HEK293 (cell line): ENCODE data around the gene PLSCR1.

Experiments used
- CTCF ChIA-PET: fragments of 350-600 bp; formaldehyde crosslinking; extraction: SDS; loops from one replicate; lab custom pipeline; 2021; ENCODE audit warnings: antibody characterized with exemption; lab: Yijun Ruan, JAX
- POLR2A ChIA-PET: fragments of 300-600 bp; formaldehyde crosslinking; extraction: SDS; loops from one replicate; lab custom pipeline; 2020; ENCODE audit warnings: antibody characterized with exemption, inconsistent platforms; lab: Yijun Ruan, JAX
- H3K27ac ChIP-seq: fragments of 200-500 bp; sonication (Bioruptor generic); 2 replicates; pipeline ENCODE4 v1.5.1; 2014; ENCODE audit warnings: low read depth, low read length, control low read depth, inconsistent platforms; ENCODE audit errors: extremely low read depth
- H3K36me3 ChIP-seq, 2 experiments: fragments of 200-500 bp in 1 of 2; sonication (Bioruptor generic) in 1 of 2; 1 replicate in 1 of 2; 2 replicates in 1 of 2; pipeline ENCODE4 v1.5.1; 2014 to 2017; ENCODE audit warnings: inconsistent platforms in 2 of 2, low read length in 2 of 2; ENCODE audit not compliant: control insufficient read depth in 2 of 2, insufficient read depth in 1 of 2
- H3K4me1 ChIP-seq: fragments of 200-500 bp; sonication (Bioruptor generic); 2 replicates; pipeline ENCODE4 v1.5.1; 2014; ENCODE audit warnings: mild to moderate bottlenecking, low read length, inconsistent platforms; ENCODE audit not compliant: control insufficient read depth, insufficient read depth
- H3K4me3 ChIP-seq: 2 replicates; pipeline ENCODE4 v1.5.1; 2011; ENCODE audit warnings: low read depth, mild to moderate bottlenecking, control low read depth, low read length, moderate library complexity
- H3K9me3 ChIP-seq: fragments of 200-500 bp; sonication (Bioruptor generic); 2 replicates; pipeline ENCODE4 v1.5.1; 2014; ENCODE audit warnings: low read depth, low read length, inconsistent platforms; ENCODE audit not compliant: control insufficient read depth, insufficient read depth
- MYNN ChIP-seq: fragments of 450-650 bp; formaldehyde crosslinking; IDR thresholded peaks from 2 replicates; pipeline ENCODE4 v1.5.1; 2016; ENCODE audit warnings: missing biosample characterization, missing genetic modification characterization, borderline replicate concordance
- OSR2 ChIP-seq: fragments of 450-650 bp; formaldehyde crosslinking; IDR thresholded peaks from 2 replicates; pipeline ENCODE4 v1.5.1; 2016; ENCODE audit warnings: missing biosample characterization, missing genetic modification characterization
- OVOL3 ChIP-seq: fragments of 450-650 bp; formaldehyde crosslinking; IDR thresholded peaks from 2 replicates; pipeline ENCODE4 v1.5.1; 2016; ENCODE audit warnings: missing biosample characterization, missing genetic modification characterization
- ZBTB21 ChIP-seq: fragments of 450-650 bp; formaldehyde crosslinking; IDR thresholded peaks from 2 replicates; pipeline ENCODE4 v1.5.1; 2017; ENCODE audit warnings: missing biosample characterization, missing genetic modification characterization
- ZBTB6 ChIP-seq: fragments of 450-650 bp; formaldehyde crosslinking; IDR thresholded peaks from 2 replicates; pipeline ENCODE4 v1.5.1; 2017; ENCODE audit warnings: missing biosample characterization, missing genetic modification characterization
- ZFP37 ChIP-seq: fragments of 450-650 bp; formaldehyde crosslinking; IDR thresholded peaks from 2 replicates; pipeline ENCODE4 v1.5.1; 2016; ENCODE audit warnings: missing biosample characterization, missing genetic modification characterization
- ZFP41 ChIP-seq: fragments of 450-650 bp; formaldehyde crosslinking; IDR thresholded peaks from 2 replicates; pipeline ENCODE4 v1.5.1; 2016; ENCODE audit warnings: missing biosample characterization, missing genetic modification characterization, borderline replicate concordance
- ZNF10 ChIP-seq: fragments of 450-650 bp; formaldehyde crosslinking; IDR thresholded peaks from 2 replicates; pipeline ENCODE4 v1.5.1; 2017; ENCODE audit warnings: missing biosample characterization, missing genetic modification characterization
- ZNF140 ChIP-seq: fragments of 450-650 bp; formaldehyde crosslinking; IDR thresholded peaks from 2 replicates; pipeline ENCODE4 v1.5.1; 2016; ENCODE audit warnings: missing biosample characterization, missing genetic modification characterization
- ZNF155 ChIP-seq: fragments of 450-650 bp; formaldehyde crosslinking; IDR thresholded peaks from 2 replicates; pipeline ENCODE4 v1.5.1; 2016; ENCODE audit warnings: missing biosample characterization, missing genetic modification characterization
- ZNF169 ChIP-seq: fragments of 450-650 bp; formaldehyde crosslinking; IDR thresholded peaks from 2 replicates; pipeline ENCODE4 v1.5.1; 2016; ENCODE audit warnings: missing biosample characterization, missing genetic modification characterization
- ZNF202 ChIP-seq: fragments of 450-650 bp; formaldehyde crosslinking; IDR thresholded peaks from 2 replicates; pipeline ENCODE4 v1.5.1; 2016; ENCODE audit warnings: missing biosample characterization, missing genetic modification characterization, borderline replicate concordance
- ZNF23 ChIP-seq: fragments of 450-650 bp; formaldehyde crosslinking; IDR thresholded peaks from 2 replicates; pipeline ENCODE4 v1.5.1; 2016; ENCODE audit warnings: missing biosample characterization, missing genetic modification characterization, borderline replicate concordance
- ZNF26 ChIP-seq: fragments of 450-650 bp; formaldehyde crosslinking; IDR thresholded peaks from 2 replicates; pipeline ENCODE4 v1.5.1; 2016; ENCODE audit warnings: missing biosample characterization, missing genetic modification characterization
- ZNF398 ChIP-seq: fragments of 450-650 bp; formaldehyde crosslinking; IDR thresholded peaks from 2 replicates; pipeline ENCODE4 v1.5.1; 2017; ENCODE audit warnings: missing biosample characterization, missing genetic modification characterization
- ZNF416 ChIP-seq: fragments of 450-650 bp; formaldehyde crosslinking; IDR thresholded peaks from 2 replicates; pipeline ENCODE4 v1.5.1; 2016; ENCODE audit warnings: missing biosample characterization, missing genetic modification characterization
- ZNF501 ChIP-seq: fragments of 450-650 bp; formaldehyde crosslinking; IDR thresholded peaks from 2 replicates; pipeline ENCODE4 v1.5.1; 2016; ENCODE audit warnings: missing biosample characterization, missing genetic modification characterization
- ZNF529 ChIP-seq: fragments of 450-650 bp; formaldehyde crosslinking; IDR thresholded peaks from 2 replicates; pipeline ENCODE4 v1.5.1; 2017; ENCODE audit warnings: missing genetic modification characterization, missing biosample characterization; ENCODE audit not compliant: insufficient replicate concordance
- ZNF561 ChIP-seq: fragments of 450-650 bp; IDR thresholded peaks from 2 replicates; pipeline ENCODE4 v1.5.1; 2018; ENCODE audit warnings: missing biosample characterization, missing genetic modification characterization, borderline replicate concordance
- ZNF600 ChIP-seq: fragments of 450-650 bp; formaldehyde crosslinking; IDR thresholded peaks from 2 replicates; pipeline ENCODE4 v1.5.1; 2016; ENCODE audit warnings: missing biosample characterization, missing genetic modification characterization
- ZNF610 ChIP-seq: fragments of 450-650 bp; formaldehyde crosslinking; IDR thresholded peaks from 2 replicates; pipeline ENCODE4 v1.5.1; 2016; ENCODE audit warnings: missing biosample characterization, missing genetic modification characterization, borderline replicate concordance
- ZNF623 ChIP-seq: fragments of 450-650 bp; formaldehyde crosslinking; IDR thresholded peaks from 2 replicates; pipeline ENCODE4 v1.5.1; 2016; ENCODE audit warnings: missing biosample characterization, missing genetic modification characterization
- ZNF639 ChIP-seq: fragments of 450-650 bp; formaldehyde crosslinking; IDR thresholded peaks from 2 replicates; pipeline ENCODE4 v1.5.1; 2016; ENCODE audit warnings: missing biosample characterization, missing genetic modification characterization
- ZXDB ChIP-seq: fragments of 450-650 bp; formaldehyde crosslinking; IDR thresholded peaks from 2 replicates; pipeline ENCODE4 v1.5.1; 2016; ENCODE audit warnings: missing biosample characterization, missing genetic modification characterization

PLSCR1 gene

GRCh38 chr3:146581951-146582467 lies 37.6 kb upstream of the PLSCR1 start:
- ChIA-PET CTCF (interaction anchor here (1.2 to 1.4 kb wide), 2 partner anchors 8 to 392 kb away, joined by 4 to 5 read pairs; no protein-coding TSS in a partner anchor), POLR2A (no interaction called here)
- no peak for TF ChIP-seq ZNF623 (tag by site-specific recombination)
- TF ChIP-seq ZNF501 (tag by site-specific recombination) = no peak
- no peak for TF ChIP-seq MYNN
- TF ChIP-seq ZNF10 (tag by site-specific recombination) = no peak
- TF ChIP-seq ZNF610 (tag by site-specific recombination) = no peak
- no peak for TF ChIP-seq OVOL3
- no peak for TF ChIP-seq ZFP37 (tag by site-specific recombination)
- TF ChIP-seq ZNF529 (tag by site-specific recombination) = no peak
- no peak for TF ChIP-seq ZBTB21 (tag by site-specific recombination)
- TF ChIP-seq ZNF169 (tag by site-specific recombination) = no peak
- H3K9me3 ChIP-seq = no peaks in the 10 kb centered on the region
- H3K4me3 ChIP-seq = no peak overlapping the region
- no peaks in the 10 kb centered on the region for H3K4me1 ChIP-seq
- no peak overlapping the region for H3K27ac ChIP-seq
- no peaks in the 10 kb centered on the region for H3K36me3 ChIP-seq

- Histone ChIP-seq H3K4me3 (no peak overlapping the region), H3K4me1 (no peaks in the 10 kb centered on the region), H3K9me3 (no peaks in the 10 kb centered on the region), H3K27ac (no peak overlapping the region), H3K36me3 (no peaks in the 10 kb centered on the region)
- ChIA-PET CTCF (interaction anchor here (1.0 to 1.4 kb wide), 4 partner anchors 8 to 435 kb away, joined by 3 to 5 read pairs (median 4); no protein-coding TSS in a partner anchor), POLR2A (no interaction called here)
- TF ChIP-seq ZNF140 (tag by site-specific recombination) = no peak
- TF ChIP-seq ZNF600 = no peak
- no peak for TF ChIP-seq ZNF639 (tag by site-specific recombination)
- no peak for TF ChIP-seq ZNF561 (tag by site-specific recombination)
- no peak for TF ChIP-seq OVOL3
- no peak for TF ChIP-seq ZFP41 (tag by site-specific recombination)
- TF ChIP-seq ZXDB = no peak
- TF ChIP-seq ZNF623 (tag by site-specific recombination) = no peak
- TF ChIP-seq ZNF26 = no peak
- TF ChIP-seq ZNF155 (tag by site-specific recombination) = no peak
- TF ChIP-seq ZNF202 = no peak
- TF ChIP-seq ZNF416 (tag by site-specific recombination) = no peak
- no peak for TF ChIP-seq OSR2 (tag by site-specific recombination)
- TF ChIP-seq ZNF398 (tag by site-specific recombination) = no peak
- TF ChIP-seq ZBTB21 (tag by site-specific recombination) = no peak
- no peak for TF ChIP-seq ZBTB6 (tag by site-specific recombination)
- no peak for TF ChIP-seq ZNF23 (tag by site-specific recombination)
Observed at GRCh38 chr3:146581080-146581601, 36.7 kb upstream of the PLSCR1 start.
